ENCODE measurements around the gene B4GALNT4. TPM values are rescaled to one million over a fixed set of nuclear protein-coding genes. Genes with fewer than 3 reads are reported as not detected.
"Not testable (repeated sequence)": the region's sequence is repeated elsewhere in the genome, so short reads cannot be mapped to it uniquely, and the experiment has no call there.

B4GALNT4 gene
- total RNA-seq, 4 donors from 2014 or later, result 7.1 to 22.2 (median 14.1) TPM

DNA sequence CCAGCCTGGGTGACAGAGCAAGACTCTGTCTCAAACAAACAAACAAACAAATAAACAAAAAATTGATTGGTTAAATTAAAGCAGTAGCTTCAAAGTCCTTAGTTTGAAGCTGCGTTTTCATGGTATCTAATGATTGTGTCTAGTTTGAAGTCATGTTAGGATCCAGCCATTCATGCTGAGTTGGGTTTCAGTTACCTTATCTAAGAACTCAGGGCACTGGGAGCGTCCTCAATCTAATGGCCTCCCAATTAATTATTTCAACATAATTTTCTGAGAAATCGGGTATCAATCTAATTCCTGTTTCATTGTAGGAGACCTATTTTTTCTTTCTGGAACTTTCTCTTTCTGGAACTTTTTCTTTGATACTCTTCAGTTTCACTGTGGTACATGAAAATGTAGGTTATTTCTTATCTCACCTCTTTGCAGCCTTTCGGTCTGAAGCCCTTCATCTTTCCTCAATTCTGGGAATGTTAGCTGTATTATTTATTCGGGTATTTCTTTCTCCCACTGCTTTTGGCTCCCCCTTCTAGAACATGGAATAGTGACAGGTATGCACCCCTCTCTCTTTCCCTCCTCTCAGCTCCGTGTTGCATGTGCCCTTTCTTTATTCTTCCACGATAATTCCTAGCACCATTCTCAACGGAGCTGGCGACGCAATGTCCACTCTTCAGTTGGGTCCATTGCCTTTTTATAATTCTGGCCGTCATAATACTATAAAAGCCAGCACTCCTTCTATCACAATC lies 24.3 kb upstream of the B4GALNT4 start:
- no peak overlapping the region for H3K4me3 ChIP-seq
- no peak for DNase-seq (ENCODE audit: low spot score in 2 of 2)
- 90 to 91% methylated on average over 11 of the region's 11 CpGs for WGBS, 2 donors

DNA sequence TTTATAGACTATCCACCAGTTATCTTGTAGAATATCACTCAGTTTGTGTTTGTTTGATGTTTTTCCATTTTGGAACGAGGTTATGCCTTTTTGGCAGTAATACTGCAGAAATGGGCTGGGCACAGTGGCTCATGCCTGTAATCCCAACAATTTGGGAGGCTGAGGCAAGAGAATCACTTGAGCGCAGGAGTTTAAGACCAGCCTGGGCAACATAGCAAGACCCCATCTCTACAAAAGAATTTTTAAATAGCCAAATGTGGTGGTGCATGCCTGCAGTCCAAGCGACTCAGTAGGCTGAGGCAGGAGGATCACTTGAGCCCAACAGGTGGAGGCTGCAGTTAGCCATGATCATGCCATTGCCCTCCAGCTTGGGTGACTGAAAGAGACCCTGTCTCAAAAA lies 22.8 kb upstream of the B4GALNT4 start:
- Histone ChIP-seq H3K4me1 (peaks cover 0 to 29% (median 6%) of the 10 kb centered on the region in 4 donors), H3K27me3 (no peaks in the 10 kb centered on the region), H3K27ac (no peak overlapping the region), H3K9me3 (no peaks in the 10 kb centered on the region), H3K36me3 (no peaks in the 10 kb centered on the region), H3K4me3 (no peak overlapping the region)
- DNase-seq (ENCODE audit: low spot score in 2 of 2), result no peak
- TF ChIP-seq, protein P1, sequence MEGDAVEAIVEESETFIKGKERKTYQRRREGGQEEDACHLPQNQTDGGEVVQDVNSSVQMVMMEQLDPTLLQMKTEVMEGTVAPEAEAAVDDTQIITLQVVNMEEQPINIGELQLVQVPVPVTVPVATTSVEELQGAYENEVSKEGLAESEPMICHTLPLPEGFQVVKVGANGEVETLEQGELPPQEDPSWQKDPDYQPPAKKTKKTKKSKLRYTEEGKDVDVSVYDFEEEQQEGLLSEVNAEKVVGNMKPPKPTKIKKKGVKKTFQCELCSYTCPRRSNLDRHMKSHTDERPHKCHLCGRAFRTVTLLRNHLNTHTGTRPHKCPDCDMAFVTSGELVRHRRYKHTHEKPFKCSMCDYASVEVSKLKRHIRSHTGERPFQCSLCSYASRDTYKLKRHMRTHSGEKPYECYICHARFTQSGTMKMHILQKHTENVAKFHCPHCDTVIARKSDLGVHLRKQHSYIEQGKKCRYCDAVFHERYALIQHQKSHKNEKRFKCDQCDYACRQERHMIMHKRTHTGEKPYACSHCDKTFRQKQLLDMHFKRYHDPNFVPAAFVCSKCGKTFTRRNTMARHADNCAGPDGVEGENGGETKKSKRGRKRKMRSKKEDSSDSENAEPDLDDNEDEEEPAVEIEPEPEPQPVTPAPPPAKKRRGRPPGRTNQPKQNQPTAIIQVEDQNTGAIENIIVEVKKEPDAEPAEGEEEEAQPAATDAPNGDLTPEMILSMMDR (IDR thresholded peaks at IDR 0.05), result no peak
- no peak for TF ChIP-seq EP300 (IDR thresholded peaks at IDR 0.05)
- WGBS, 2 donors, result 80 to 82% methylated on average over 3 of the region's 3 CpGs

More for the DNA sequence above, 24.3 kb upstream of the B4GALNT4 start:
- TF ChIP-seq, protein P1 (IDR thresholded peaks at IDR 0.05), result no peak
- TF ChIP-seq POLR2A (IDR thresholded peaks at IDR 0.05), result no peak
- no peak for TF ChIP-seq EP300 (IDR thresholded peaks at IDR 0.05)
- Histone ChIP-seq H3K4me1 (peaks cover 0 to 30% (median 6%) of the 10 kb centered on the region in 4 donors), H3K9me3 (no peaks in the 10 kb centered on the region), H3K36me3 (no peaks in the 10 kb centered on the region), H3K27ac (no peak overlapping the region), H3K27me3 (no peaks in the 10 kb centered on the region)

DNA sequence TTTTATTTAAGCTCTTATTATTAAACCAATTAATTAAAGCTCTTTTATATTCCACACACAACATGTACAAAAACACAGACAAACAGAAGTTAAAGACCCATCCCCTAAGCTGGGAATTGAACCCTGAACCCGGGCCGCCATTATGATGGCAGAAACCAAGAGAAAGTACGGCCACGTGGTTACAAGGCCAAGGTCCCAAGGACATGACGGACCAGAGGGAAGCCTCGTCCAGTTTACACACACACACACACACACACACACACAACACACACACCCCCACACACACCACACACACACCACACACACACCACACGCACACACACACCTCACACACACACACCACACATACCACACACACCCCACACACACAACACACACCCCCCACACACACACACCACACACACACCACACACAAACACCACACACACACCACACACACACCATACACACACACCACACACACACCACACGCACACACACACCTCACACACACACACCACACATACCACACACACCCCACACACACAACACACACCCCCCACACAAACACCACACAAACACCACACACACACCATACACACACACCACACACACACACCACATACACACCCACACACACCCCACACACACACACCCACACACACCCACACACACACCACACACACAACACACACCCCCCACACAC lies 19.9 kb upstream of the B4GALNT4 start:
- not testable (repeated sequence) for H3K27ac ChIP-seq; H3K36me3 ChIP-seq; H3K9me3 ChIP-seq; H3K27me3 ChIP-seq; H3K4me3 ChIP-seq; DNase-seq (ENCODE audit: low spot score in 2 of 2)
- peaks cover 0 to 37% (median 19%) of the 10 kb centered on the region in 4 donors for H3K4me1 ChIP-seq
- WGBS, 2 donors, result 77 to 79% methylated on average over 8 of the region's 8 CpGs

DNA sequence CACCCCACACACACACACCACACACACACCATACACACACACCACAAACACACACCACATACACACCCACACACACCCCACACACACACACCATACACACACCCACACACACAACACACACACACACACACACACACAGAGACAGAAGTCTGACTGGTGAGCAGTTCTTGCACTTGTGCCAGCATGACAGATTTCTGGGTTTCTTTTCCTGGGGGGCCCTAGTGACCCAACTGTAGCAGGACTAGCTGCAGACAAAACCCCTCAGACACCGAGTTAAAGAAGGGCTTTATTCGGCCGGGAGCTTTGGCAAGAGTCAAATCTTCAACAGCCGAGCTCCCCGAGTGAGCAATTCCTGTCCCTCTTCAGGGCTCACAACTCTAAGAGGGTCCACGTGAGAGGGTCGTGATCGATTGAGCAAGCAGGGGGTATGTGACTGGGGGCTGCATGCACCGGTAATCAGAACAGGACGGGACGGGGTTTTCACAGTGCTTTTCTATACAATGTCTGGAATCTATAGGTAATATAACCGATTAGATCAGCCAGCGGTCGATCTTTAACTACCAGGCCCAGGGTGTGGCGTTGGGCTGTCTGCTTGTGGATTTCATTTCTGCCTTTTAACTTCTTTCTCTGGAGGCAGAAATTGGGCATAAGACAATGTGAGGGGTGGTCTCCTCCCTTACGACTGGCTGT lies 19.1 kb upstream of the B4GALNT4 start:
- peak overlapping the region; percentile 7 to 99 (median 66) for H3K27ac ChIP-seq
- H3K4me1 ChIP-seq, result peaks cover under 1 to 43% (median 21%) of the 10 kb centered on the region in 4 donors
- H3K9me3 ChIP-seq; H3K36me3 ChIP-seq; H3K27me3 ChIP-seq; H3K4me3 ChIP-seq; DNase-seq (ENCODE audit: low spot score in 2 of 2): not testable (repeated sequence)
- WGBS, 2 donors, result 41 to 52% methylated on average over 12 to 16 of the region's 16 CpGs

DNA sequence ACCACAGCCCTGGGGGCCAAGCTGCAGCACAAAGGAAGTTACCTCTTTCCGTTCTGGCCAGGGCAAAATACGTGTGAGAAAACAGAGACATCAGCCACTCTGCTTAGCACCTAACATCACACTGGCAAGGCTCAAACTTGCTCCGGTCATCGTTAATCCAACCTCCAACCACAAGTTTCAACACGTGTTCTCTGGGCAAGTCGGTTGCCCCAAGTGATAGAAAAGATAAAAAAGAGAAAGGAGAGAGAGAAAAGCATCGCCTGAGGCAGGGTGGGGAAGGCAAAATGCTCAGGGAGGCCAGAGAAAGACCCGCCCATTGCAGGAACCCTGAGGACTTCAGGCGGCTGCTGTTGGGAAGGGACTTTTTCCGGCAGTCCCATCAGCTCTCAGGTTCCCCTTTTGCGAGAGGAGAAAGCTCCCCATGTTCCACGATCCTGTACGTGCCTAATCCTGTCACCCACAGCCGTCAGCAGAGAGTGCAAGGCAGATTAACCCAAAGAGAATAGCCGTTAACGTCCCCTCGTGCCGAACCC lies 18.5 kb upstream of the B4GALNT4 start:
- 53 to 60% methylated on average over 18 of the region's 18 CpGs for WGBS, 2 donors
- TF ChIP-seq EP300 (IDR thresholded peaks at IDR 0.05) (no peak), POLR2A (IDR thresholded peaks at IDR 0.05) (no peak)
- TF ChIP-seq, protein P1 (IDR thresholded peaks at IDR 0.05), result no peak
- Histone ChIP-seq H3K4me3 (no peak overlapping the region), H3K27ac (peak overlapping the region; percentile 7 to 99 (median 66)), H3K36me3 (no peaks in the 10 kb centered on the region), H3K9me3 (no peaks in the 10 kb centered on the region), H3K27me3 (no peaks in the 10 kb centered on the region), H3K4me1 (peaks cover 3 to 49% (median 26%) of the 10 kb centered on the region in 4 donors)
- DNase-seq (ENCODE audit: low spot score in 2 of 2), result no peak

All from tibial nerve (tissue), 4 donors.